ENCODE results near the gene CLDN5.

Gene CLDN5

GRCh38 chr22:19504900-19505734, 19.1 kb downstream of the CLDN5 start:
- no peaks in the 10 kb centered on the region for H3K9me3 Mint-ChIP-seq
- no peak overlapping the region for H3K27ac Mint-ChIP-seq
- H3K4me3 Mint-ChIP-seq: no peak overlapping the region
- peaks cover 18% of the 10 kb centered on the region for H3K4me1 Mint-ChIP-seq
- no peaks in the 10 kb centered on the region for H3K36me3 Mint-ChIP-seq
- no peaks in the 10 kb centered on the region for H3K27me3 Mint-ChIP-seq

GRCh38 chr22:19503869-19504268, 20.3 kb downstream of the CLDN5 start:
- H3K27me3 Mint-ChIP-seq: no peaks in the 10 kb centered on the region
- peaks cover 18% of the 10 kb centered on the region for H3K4me1 Mint-ChIP-seq
- no peak overlapping the region for H3K4me3 Mint-ChIP-seq
- H3K27ac Mint-ChIP-seq: peak overlapping the region; percentile 17
- no peaks in the 10 kb centered on the region for H3K9me3 Mint-ChIP-seq
- no peaks in the 10 kb centered on the region for H3K36me3 Mint-ChIP-seq

- Mint-ChIP-seq H3K27me3 (no peaks in the 10 kb centered on the region), H3K36me3 (no peaks in the 10 kb centered on the region), H3K9me3 (no peaks in the 10 kb centered on the region)
Observed at GRCh38 chr22:19503367-19503766, 20.8 kb downstream of the CLDN5 start.

GRCh38 chr22:19501897-19502447, 22.2 kb downstream of the CLDN5 start:
- no peak overlapping the region for H3K27ac Mint-ChIP-seq
- H3K4me3 Mint-ChIP-seq: no peak overlapping the region
- H3K27me3 Mint-ChIP-seq: no peaks in the 10 kb centered on the region
- no peaks in the 10 kb centered on the region for H3K9me3 Mint-ChIP-seq
- peaks cover 18% of the 10 kb centered on the region for H3K4me1 Mint-ChIP-seq
- no peaks in the 10 kb centered on the region for H3K36me3 Mint-ChIP-seq

More at GRCh38 chr22:19503367-19503766, 20.8 kb downstream of the CLDN5 start:
- Mint-ChIP-seq H3K27ac (no peak overlapping the region), H3K4me3 (no peak overlapping the region), H3K4me1 (peaks cover 18% of the 10 kb centered on the region)

GRCh38 chr22:19499880-19500242, 24.3 kb downstream of the CLDN5 start:
- Mint-ChIP-seq H3K4me3 (no peak overlapping the region), H3K36me3 (no peaks in the 10 kb centered on the region)

GRCh38 chr22:19499236-19499879, 24.9 kb downstream of the CLDN5 start:
- Mint-ChIP-seq H3K4me1 (peaks cover 13% of the 10 kb centered on the region), H3K27ac (no peak overlapping the region), H3K4me3 (no peak overlapping the region), H3K36me3 (no peaks in the 10 kb centered on the region), H3K9me3 (no peaks in the 10 kb centered on the region), H3K27me3 (no peaks in the 10 kb centered on the region)

More at GRCh38 chr22:19499880-19500242, 24.3 kb downstream of the CLDN5 start:
- Mint-ChIP-seq H3K9me3 (no peaks in the 10 kb centered on the region), H3K27ac (no peak overlapping the region), H3K4me1 (peaks cover 17% of the 10 kb centered on the region), H3K27me3 (no peaks in the 10 kb centered on the region)

- no peak overlapping the region for H3K27ac Mint-ChIP-seq
- no peaks in the 10 kb centered on the region for H3K9me3 Mint-ChIP-seq
- H3K4me1 Mint-ChIP-seq: peaks cover 13% of the 10 kb centered on the region
- H3K4me3 Mint-ChIP-seq: no peak overlapping the region
- H3K27me3 Mint-ChIP-seq: no peaks in the 10 kb centered on the region
- no peaks in the 10 kb centered on the region for H3K36me3 Mint-ChIP-seq
Observed at GRCh38 chr22:19498866-19499190, 25.4 kb downstream of the CLDN5 start.

- Mint-ChIP-seq H3K36me3 (no peaks in the 10 kb centered on the region), H3K4me3 (no peak overlapping the region), H3K27ac (no peak overlapping the region), H3K27me3 (no peaks in the 10 kb centered on the region), H3K9me3 (no peaks in the 10 kb centered on the region), H3K4me1 (peaks cover 13% of the 10 kb centered on the region)
Observed at GRCh38 chr22:19498154-19498865, 25.9 kb downstream of the CLDN5 start.

GRCh38 chr22:19497245-19497644, 27.0 kb downstream of the CLDN5 start:
- H3K9me3 Mint-ChIP-seq: no peaks in the 10 kb centered on the region
- H3K27me3 Mint-ChIP-seq: no peaks in the 10 kb centered on the region
- H3K4me1 Mint-ChIP-seq: peaks cover 13% of the 10 kb centered on the region
- no peak overlapping the region for H3K4me3 Mint-ChIP-seq
- no peaks in the 10 kb centered on the region for H3K36me3 Mint-ChIP-seq
- no peak overlapping the region for H3K27ac Mint-ChIP-seq

GRCh38 chr22:19496324-19496630, 27.9 kb downstream of the CLDN5 start:
- Mint-ChIP-seq H3K27me3 (no peaks in the 10 kb centered on the region), H3K9me3 (no peaks in the 10 kb centered on the region), H3K36me3 (no peaks in the 10 kb centered on the region), H3K4me3 (no peak overlapping the region), H3K27ac (peak overlapping the region; percentile 65), H3K4me1 (peaks cover 13% of the 10 kb centered on the region)

- peaks cover 13% of the 10 kb centered on the region for H3K4me1 Mint-ChIP-seq
- H3K27me3 Mint-ChIP-seq: no peaks in the 10 kb centered on the region
- H3K27ac Mint-ChIP-seq: peak overlapping the region; percentile 65
- H3K4me3 Mint-ChIP-seq: no peak overlapping the region
- no peaks in the 10 kb centered on the region for H3K36me3 Mint-ChIP-seq
- H3K9me3 Mint-ChIP-seq: no peaks in the 10 kb centered on the region
Observed at GRCh38 chr22:19495562-19496323, 28.5 kb downstream of the CLDN5 start.

GRCh38 chr22:19494676-19495173, 29.5 kb downstream of the CLDN5 start:
- Mint-ChIP-seq H3K27ac (no peak overlapping the region), H3K4me1 (peaks cover 13% of the 10 kb centered on the region), H3K4me3 (no peak overlapping the region), H3K27me3 (no peaks in the 10 kb centered on the region), H3K9me3 (no peaks in the 10 kb centered on the region), H3K36me3 (no peaks in the 10 kb centered on the region)

GRCh38 chr22:19494001-19494560, 30.1 kb downstream of the CLDN5 start:
- Mint-ChIP-seq H3K9me3 (no peaks in the 10 kb centered on the region), H3K27ac (no peak overlapping the region), H3K4me3 (no peak overlapping the region), H3K4me1 (peaks cover 13% of the 10 kb centered on the region), H3K27me3 (no peaks in the 10 kb centered on the region), H3K36me3 (no peaks in the 10 kb centered on the region)

- no peaks in the 10 kb centered on the region for H3K9me3 Mint-ChIP-seq
- no peaks in the 10 kb centered on the region for H3K36me3 Mint-ChIP-seq
- H3K27ac Mint-ChIP-seq: no peak overlapping the region
- H3K27me3 Mint-ChIP-seq: no peaks in the 10 kb centered on the region
- peaks cover 13% of the 10 kb centered on the region for H3K4me1 Mint-ChIP-seq
- no peak overlapping the region for H3K4me3 Mint-ChIP-seq
Observed at GRCh38 chr22:19492504-19493174, 31.6 kb downstream of the CLDN5 start.
